Esophagus muscularis mucosa (tissue), 3 donors: ENCODE data around the gene CCR1.

Experiments
- POLR2A ChIP-seq: fragments of 450-650 bp; IDR thresholded peaks from one replicate; pipeline ENCODE4 v1.6.1; 2017; ENCODE audit warnings: antibody characterized with exemption, moderate library complexity, mild to moderate bottlenecking, low read depth
- POLR2AphosphoS5 ChIP-seq, 2 donors: sonication (generic); formaldehyde crosslinking; IDR thresholded peaks; one replicate each; pipeline ENCODE4 v1.6.1; 2017; ENCODE audit warnings: antibody characterized with exemption in 2 of 2
- TF ChIP-seq, protein P1 (sequence below), 3 experiments: fragments of 200-600 bp in 2 of 3; fragments of 450-650 bp in 1 of 3; sonication (generic) in 2 of 3; IDR thresholded peaks; one replicate each; pipeline ENCODE4 v1.5.1; 2017 to 2019; ENCODE audit warnings: antibody characterized with exemption in 3 of 3, mild to moderate bottlenecking in 2 of 3, moderate library complexity in 1 of 3

DNA sequence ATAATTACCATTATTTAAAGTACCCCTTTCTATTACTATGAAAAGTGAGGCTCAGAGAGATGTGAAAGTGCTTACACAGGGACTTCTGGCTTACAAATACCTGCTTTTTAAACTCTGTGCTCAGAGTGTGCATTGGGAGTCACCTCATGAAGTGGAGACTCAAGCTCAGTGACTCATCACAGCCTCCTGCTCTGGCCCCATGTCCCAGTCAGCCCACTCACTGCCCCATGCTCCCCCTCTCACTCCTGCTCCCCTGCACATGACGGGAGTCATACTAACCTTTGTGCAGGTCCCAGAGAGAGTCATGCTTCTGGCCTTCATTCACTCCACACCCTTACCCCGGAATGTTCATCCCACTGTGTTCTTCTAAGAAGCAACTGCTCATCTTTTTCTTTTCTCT, 20.2 kb downstream of the CCR1 start:
- no peak for TF ChIP-seq POLR2A
- TF ChIP-seq, protein P1, sequence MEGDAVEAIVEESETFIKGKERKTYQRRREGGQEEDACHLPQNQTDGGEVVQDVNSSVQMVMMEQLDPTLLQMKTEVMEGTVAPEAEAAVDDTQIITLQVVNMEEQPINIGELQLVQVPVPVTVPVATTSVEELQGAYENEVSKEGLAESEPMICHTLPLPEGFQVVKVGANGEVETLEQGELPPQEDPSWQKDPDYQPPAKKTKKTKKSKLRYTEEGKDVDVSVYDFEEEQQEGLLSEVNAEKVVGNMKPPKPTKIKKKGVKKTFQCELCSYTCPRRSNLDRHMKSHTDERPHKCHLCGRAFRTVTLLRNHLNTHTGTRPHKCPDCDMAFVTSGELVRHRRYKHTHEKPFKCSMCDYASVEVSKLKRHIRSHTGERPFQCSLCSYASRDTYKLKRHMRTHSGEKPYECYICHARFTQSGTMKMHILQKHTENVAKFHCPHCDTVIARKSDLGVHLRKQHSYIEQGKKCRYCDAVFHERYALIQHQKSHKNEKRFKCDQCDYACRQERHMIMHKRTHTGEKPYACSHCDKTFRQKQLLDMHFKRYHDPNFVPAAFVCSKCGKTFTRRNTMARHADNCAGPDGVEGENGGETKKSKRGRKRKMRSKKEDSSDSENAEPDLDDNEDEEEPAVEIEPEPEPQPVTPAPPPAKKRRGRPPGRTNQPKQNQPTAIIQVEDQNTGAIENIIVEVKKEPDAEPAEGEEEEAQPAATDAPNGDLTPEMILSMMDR (IDR thresholded peaks at IDR 0.05), result no peak
- no peak for TF ChIP-seq POLR2AphosphoS5 (IDR thresholded peaks at IDR 0.05)
